GM21529 (cell line): ENCODE data around the gene CACNA1F.

Experiments used
- ATAC-seq: cut with Tn5 transposase; IDR thresholded peaks from one replicate; pipeline ENCODE4 v1.9.1; 2021; ENCODE audit not compliant: unreplicated experiment

Gene CACNA1F

DNA sequence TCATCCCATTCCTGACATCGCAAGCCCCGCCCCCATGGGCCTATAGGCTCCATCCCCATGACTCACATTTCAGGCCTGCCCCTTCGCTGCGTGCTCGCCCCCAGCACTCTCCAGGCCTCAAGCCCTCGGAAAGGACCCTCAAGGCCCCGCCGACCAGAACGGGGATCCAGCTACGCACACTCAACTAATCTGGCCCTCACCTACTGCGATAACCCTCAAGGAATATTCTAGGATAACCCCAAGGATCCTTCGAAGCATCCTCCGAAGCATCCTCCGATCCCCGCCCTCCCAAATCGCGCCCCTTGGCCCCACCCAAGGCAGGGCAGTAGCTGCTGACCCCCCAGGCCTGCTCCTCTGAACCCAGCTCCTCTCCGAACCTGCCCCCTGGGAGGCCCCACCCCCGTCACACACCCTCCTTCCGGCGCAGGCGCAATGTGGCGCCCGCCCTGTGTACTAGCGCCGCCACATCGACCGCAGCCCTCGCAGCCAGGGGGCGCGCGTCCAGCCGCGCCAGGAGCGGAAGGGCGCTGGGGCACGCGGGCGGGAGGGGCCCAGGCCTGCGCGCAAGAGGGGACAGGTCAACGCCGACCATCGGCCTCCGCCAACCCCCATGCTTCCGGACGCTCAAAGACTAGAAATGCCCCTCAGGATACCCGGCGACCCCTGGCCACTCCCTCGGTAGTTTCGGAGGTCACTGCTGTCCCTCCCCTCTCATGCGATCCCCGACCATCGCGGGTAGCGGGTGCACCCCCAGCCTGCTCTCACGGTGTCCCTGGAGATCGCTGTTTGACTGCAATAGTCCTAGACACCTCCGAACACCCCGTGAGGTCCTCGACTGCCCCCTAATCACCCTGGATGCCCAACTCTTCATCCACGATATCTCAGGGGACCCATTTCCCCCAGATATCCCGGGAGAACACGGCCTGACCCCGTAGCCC is 77.0 kb downstream of the CACNA1F start:
- peak; percentile 84 for ATAC-seq

DNA sequence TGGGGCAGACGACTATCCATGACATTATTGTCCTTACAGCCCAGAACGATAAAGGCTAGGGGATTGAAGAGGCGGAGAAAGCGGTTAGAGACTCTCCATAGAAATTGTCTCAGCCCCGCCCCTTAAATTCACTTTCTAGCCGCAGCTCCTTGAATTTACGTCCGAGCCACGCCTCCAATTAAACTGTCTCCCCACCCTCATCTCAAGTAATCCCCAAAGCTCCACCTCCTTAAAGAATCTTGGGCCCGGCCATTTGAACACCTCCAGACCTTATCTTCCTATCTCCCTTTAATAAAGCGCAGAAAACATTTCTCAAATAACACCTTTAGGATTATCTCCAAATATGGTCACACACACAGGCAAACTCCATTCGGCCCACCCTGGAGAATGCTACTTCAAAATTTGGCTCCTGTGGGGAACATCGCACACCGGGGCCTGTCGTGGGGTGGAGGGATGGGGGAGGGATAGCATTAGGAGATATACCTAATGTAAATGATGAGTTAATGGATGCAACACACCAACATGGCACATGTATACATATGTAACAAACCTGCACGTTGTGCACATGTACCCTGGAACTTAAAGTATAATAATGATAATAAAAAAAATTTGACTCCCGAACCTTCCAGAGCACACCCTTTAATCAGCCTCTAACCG is 77.8 kb downstream of the CACNA1F start:
- peak; percentile 9 for ATAC-seq
